Liver (tissue), 3 donors: ENCODE data around the gene TMEM63C.

Experiments
- EGR1 ChIP-seq, 2 donors: IDR thresholded peaks; 2 replicates each; pipeline ENCODE4 v1.6.1; 2016 to 2018; ENCODE audit warnings: antibody characterized with exemption in 2 of 2, low read depth in 2 of 2
- FOXA1 ChIP-seq: IDR thresholded peaks from 2 replicates; pipeline ENCODE4 v1.6.1; 2016; ENCODE audit warnings: antibody characterized with exemption
- GABPA ChIP-seq, 2 donors: IDR thresholded peaks in 1 of 2; conservative IDR thresholded peaks in 1 of 2; 2 replicates each; pipeline ENCODE4 v1.6.1; 2016; ENCODE audit warnings: antibody characterized with exemption in 2 of 2, mild to moderate bottlenecking in 1 of 2, moderate library complexity in 1 of 2
- HNF4G ChIP-seq: IDR thresholded peaks from 2 replicates; pipeline ENCODE4 v1.6.1; 2016; ENCODE audit warnings: antibody characterized with exemption
- JUND ChIP-seq, 2 donors: IDR thresholded peaks; 2 replicates each; pipeline ENCODE4 v1.6.1; 2016; ENCODE audit warnings: antibody characterized with exemption in 2 of 2
- NR2F2 ChIP-seq: IDR thresholded peaks from 2 replicates; pipeline ENCODE4 v1.6.1; 2016; ENCODE audit warnings: antibody characterized with exemption
- RAD21 ChIP-seq, 2 donors: IDR thresholded peaks; 2 replicates each; pipeline ENCODE4 v1.6.1; 2016; ENCODE audit warnings: antibody characterized with exemption in 2 of 2, mild to moderate bottlenecking in 2 of 2
- RXRA ChIP-seq, 2 donors: IDR thresholded peaks; 2 replicates each; pipeline ENCODE4 v1.6.1; 2017 to 2018; ENCODE audit warnings: antibody characterized with exemption in 2 of 2, mild to moderate bottlenecking in 1 of 2
- TAF1 ChIP-seq: conservative IDR thresholded peaks from 2 replicates; pipeline ENCODE4 v1.6.1; 2016; ENCODE audit warnings: antibody characterized with exemption, mild to moderate bottlenecking
- YY1 ChIP-seq: IDR thresholded peaks from 2 replicates; pipeline ENCODE4 v1.6.1; 2016; ENCODE audit warnings: antibody characterized with exemption, mild to moderate bottlenecking
- TF ChIP-seq, protein P1 (sequence below): IDR thresholded peaks from 2 replicates; pipeline ENCODE4 v1.6.1; 2016; ENCODE audit warnings: antibody characterized with exemption
- TF ChIP-seq, protein P2 (sequence below): fragments of 150-350 bp; IDR thresholded peaks from 2 replicates; pipeline ENCODE4 v1.5.1; 2017; ENCODE audit warnings: improper control_type of control experiment, low read depth, low read length; ENCODE audit not compliant: missing input control
- TF ChIP-seq, protein P3 (sequence below): IDR thresholded peaks from 2 replicates; pipeline ENCODE4 v1.6.1; 2016; ENCODE audit warnings: antibody characterized with exemption, mild to moderate bottlenecking
- TF ChIP-seq, protein P4 (sequence below): IDR thresholded peaks from 2 replicates; pipeline ENCODE4 v1.6.1; 2016; ENCODE audit warnings: antibody characterized with exemption
- donor health status: healthy.
- donor health status: healthy.

DNA sequence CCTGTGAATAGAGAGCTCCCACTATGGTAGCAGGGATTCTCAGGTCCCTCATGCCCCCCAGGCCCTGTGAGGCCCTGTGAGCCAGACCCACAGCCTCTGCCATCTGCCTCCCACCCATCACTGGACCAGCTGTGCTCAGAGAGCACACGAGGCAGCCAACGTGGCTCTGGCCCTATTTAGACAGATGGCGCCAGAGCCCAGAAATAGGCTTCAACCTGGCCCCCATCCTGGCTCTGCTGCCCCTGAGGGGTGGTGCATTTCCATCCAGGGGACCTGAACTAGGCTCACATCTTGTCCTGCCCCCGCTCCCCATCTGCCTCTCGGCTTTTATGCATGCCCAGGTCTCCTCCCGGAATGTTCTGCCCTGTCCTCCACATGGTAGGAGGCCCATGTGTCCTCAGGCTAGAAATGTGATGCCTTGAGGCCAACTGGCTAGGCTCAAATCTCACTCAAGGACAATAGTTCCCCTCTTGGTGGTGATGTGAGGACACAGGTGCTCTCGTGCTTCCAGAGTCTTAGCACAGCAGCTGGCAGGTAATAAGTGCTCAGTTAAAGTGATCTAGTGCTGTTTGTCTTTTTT, 18.9 kb downstream of the TMEM63C start:
- TF ChIP-seq, protein P1, sequence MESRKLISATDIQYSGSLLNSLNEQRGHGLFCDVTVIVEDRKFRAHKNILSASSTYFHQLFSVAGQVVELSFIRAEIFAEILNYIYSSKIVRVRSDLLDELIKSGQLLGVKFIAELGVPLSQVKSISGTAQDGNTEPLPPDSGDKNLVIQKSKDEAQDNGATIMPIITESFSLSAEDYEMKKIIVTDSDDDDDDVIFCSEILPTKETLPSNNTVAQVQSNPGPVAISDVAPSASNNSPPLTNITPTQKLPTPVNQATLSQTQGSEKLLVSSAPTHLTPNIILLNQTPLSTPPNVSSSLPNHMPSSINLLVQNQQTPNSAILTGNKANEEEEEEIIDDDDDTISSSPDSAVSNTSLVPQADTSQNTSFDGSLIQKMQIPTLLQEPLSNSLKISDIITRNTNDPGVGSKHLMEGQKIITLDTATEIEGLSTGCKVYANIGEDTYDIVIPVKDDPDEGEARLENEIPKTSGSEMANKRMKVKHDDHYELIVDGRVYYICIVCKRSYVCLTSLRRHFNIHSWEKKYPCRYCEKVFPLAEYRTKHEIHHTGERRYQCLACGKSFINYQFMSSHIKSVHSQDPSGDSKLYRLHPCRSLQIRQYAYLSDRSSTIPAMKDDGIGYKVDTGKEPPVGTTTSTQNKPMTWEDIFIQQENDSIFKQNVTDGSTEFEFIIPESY, result no peak
- TF ChIP-seq, protein P2, sequence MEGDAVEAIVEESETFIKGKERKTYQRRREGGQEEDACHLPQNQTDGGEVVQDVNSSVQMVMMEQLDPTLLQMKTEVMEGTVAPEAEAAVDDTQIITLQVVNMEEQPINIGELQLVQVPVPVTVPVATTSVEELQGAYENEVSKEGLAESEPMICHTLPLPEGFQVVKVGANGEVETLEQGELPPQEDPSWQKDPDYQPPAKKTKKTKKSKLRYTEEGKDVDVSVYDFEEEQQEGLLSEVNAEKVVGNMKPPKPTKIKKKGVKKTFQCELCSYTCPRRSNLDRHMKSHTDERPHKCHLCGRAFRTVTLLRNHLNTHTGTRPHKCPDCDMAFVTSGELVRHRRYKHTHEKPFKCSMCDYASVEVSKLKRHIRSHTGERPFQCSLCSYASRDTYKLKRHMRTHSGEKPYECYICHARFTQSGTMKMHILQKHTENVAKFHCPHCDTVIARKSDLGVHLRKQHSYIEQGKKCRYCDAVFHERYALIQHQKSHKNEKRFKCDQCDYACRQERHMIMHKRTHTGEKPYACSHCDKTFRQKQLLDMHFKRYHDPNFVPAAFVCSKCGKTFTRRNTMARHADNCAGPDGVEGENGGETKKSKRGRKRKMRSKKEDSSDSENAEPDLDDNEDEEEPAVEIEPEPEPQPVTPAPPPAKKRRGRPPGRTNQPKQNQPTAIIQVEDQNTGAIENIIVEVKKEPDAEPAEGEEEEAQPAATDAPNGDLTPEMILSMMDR, result no peak
- TF ChIP-seq RAD21 (IDR thresholded peaks at IDR 0.05) (no peak), TAF1 (no peak), JUND (IDR thresholded peaks at IDR 0.05) (no peak), RXRA (IDR thresholded peaks at IDR 0.05) (no peak), YY1 (no peak), NR2F2 (no peak), GABPA (IDR thresholded peaks at IDR 0.05 in 1 of 2, conservative IDR thresholded peaks at IDR 0.05 in 1 of 2) (no peak), HNF4G (no peak), EGR1 (IDR thresholded peaks at IDR 0.05; ENCODE audit: low read depth in 2 of 2) (no peak), FOXA1 (no peak)
- TF ChIP-seq, protein P3, sequence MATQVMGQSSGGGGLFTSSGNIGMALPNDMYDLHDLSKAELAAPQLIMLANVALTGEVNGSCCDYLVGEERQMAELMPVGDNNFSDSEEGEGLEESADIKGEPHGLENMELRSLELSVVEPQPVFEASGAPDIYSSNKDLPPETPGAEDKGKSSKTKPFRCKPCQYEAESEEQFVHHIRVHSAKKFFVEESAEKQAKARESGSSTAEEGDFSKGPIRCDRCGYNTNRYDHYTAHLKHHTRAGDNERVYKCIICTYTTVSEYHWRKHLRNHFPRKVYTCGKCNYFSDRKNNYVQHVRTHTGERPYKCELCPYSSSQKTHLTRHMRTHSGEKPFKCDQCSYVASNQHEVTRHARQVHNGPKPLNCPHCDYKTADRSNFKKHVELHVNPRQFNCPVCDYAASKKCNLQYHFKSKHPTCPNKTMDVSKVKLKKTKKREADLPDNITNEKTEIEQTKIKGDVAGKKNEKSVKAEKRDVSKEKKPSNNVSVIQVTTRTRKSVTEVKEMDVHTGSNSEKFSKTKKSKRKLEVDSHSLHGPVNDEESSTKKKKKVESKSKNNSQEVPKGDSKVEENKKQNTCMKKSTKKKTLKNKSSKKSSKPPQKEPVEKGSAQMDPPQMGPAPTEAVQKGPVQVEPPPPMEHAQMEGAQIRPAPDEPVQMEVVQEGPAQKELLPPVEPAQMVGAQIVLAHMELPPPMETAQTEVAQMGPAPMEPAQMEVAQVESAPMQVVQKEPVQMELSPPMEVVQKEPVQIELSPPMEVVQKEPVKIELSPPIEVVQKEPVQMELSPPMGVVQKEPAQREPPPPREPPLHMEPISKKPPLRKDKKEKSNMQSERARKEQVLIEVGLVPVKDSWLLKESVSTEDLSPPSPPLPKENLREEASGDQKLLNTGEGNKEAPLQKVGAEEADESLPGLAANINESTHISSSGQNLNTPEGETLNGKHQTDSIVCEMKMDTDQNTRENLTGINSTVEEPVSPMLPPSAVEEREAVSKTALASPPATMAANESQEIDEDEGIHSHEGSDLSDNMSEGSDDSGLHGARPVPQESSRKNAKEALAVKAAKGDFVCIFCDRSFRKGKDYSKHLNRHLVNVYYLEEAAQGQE, result no peak
- TF ChIP-seq, protein P4, sequence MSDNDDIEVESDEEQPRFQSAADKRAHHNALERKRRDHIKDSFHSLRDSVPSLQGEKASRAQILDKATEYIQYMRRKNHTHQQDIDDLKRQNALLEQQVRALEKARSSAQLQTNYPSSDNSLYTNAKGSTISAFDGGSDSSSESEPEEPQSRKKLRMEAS, result no peak
